ENCODE data around the gene ARHGAP44.

DNA sequence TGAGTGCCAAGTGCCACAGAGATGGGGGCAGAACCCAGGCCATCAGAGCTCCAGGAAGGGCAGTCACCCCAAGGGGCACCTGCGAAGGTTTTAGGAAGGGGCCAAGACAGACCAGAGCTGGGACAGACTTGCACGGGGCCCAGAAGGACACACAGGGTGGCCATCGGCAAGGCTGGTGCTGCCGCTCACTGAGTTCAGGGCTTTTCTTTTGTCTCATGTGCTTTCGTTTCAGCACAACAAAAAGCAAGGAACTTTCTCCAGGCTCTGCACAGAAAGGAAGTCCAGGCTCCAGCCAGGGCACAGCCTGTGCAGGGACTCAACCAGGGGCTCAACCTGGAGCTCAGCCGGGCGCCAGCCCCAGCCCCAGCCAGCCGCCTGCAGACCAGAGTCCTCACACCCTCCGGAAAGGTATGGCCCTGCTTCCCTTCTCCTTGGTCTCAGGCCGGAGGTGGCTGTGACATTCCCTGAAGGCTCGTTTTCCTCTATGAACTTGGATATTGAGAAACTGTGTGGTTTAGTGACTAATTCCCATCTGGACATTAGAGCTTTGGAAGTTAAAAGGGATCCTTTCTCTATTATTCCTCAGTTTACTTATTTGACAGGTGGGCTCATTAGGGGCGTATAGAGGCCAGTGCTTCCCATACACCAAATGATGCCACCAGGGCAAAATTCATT lies 190.7 kb downstream of the ARHGAP44 start:
- TF ChIP-seq ZNF274 (IDR thresholded peaks at IDR 0.05; ENCODE audit: low read depth, low read length) (no peak), YY1 (IDR thresholded peaks at IDR 0.05; ENCODE audit: insufficient read depth, insufficient read length) (no peak)
